Ovary (tissue), 9 donors: ENCODE data around the gene SMC1A. TPM values are rescaled to one million over a fixed set of nuclear protein-coding genes. Genes with fewer than 3 reads are reported as not detected.

Source experiments
- DNase-seq, 5 donors: peaks; one replicate each; pipeline ENCODE4 v3.0.0-alpha.2; 2019 to 2020
- H3K27ac ChIP-seq, 2 donors: fragments of 200-600 bp; one replicate each; pipeline versions ENCODE4 v1.5.1 to v1.8.0; 2019 to 2022
- H3K27me3 ChIP-seq: fragments of 200-600 bp; one replicate; pipeline ENCODE4 v1.8.0; 2022
- H3K36me3 ChIP-seq: fragments of 200-600 bp; sonication (generic); one replicate; pipeline ENCODE4 v1.5.1; 2019
- H3K4me1 ChIP-seq: one replicate; pipeline ENCODE4 v1.8.1; 2013; ENCODE audit warnings: mild to moderate bottlenecking, moderate library complexity; ENCODE audit not compliant: insufficient read depth
- H3K4me3 ChIP-seq: fragments of 200-600 bp; sonication (generic); one replicate; pipeline ENCODE4 v1.5.1; 2017
- H3K9me3 ChIP-seq, 2 donors: fragments of 200-600 bp in 1 of 2; sonication (generic) in 1 of 2; one replicate each; pipeline versions ENCODE4 v1.5.1 to v1.8.1; 2013 to 2019; ENCODE audit warnings: mild to moderate bottlenecking in 1 of 2, moderate library complexity in 1 of 2
- CTCF ChIP-seq, 3 donors: fragments of 450-650 bp in 2 of 3; fragments of 200-600 bp in 1 of 3; IDR thresholded peaks; one replicate each; pipeline versions ENCODE4 v1.5.1 to v1.8.0; 2016 to 2022; ENCODE audit warnings: antibody characterized with exemption in 3 of 3, mild to moderate bottlenecking in 1 of 3
- EP300 ChIP-seq: sonication (generic); formaldehyde crosslinking; IDR thresholded peaks from one replicate; pipeline ENCODE4 v1.6.1; 2017; ENCODE audit warnings: antibody characterized with exemption
- POLR2A ChIP-seq: fragments of 450-650 bp; IDR thresholded peaks from one replicate; pipeline ENCODE4 v1.6.1; 2017; ENCODE audit warnings: antibody characterized with exemption, mild to moderate bottlenecking, moderate library complexity
- WGBS, 3 donors: extraction: QIAGEN DNeasy Blood & Tissue Kit in 1 of 3; methylation state at CpG; one replicate each; pipeline versions ENCODE4 v1.1.5 to v1.1.7; 2013 to 2017; 5-methylcytosine and 5-hydroxymethylcytosine counted together
- intact Hi-C, 4 donors: fragments of 100-400 bp; cut with DNase I; formaldehyde crosslinking; loops; one replicate each; pipeline versions ENCODE4 v1.11.0 to v1.15.1; 2022 to 2023
- polyA plus RNA-seq, 2 donors: library from polyadenylated mRNA; stranded (reverse); fragments of 200-250 nt in 1 of 2; fragments of 350-450 nt in 1 of 2; fragmentation: Illumina TruSeq in 1 of 2; extraction: RNeasy Lipid Tissue Mini Kit (QIAGEN cat#74804) in 1 of 2; gene quantifications; one replicate each; pipeline ENCODE4 v1.2.3, GENCODE V29; 2013 to 2014
- total RNA-seq, 7 donors: library from RNA; depleted of rRNA in 2 of 7; stranded (reverse); fragments of >200 nt in 2 of 7; fragmentation: NEBNext Ultra II Directional in 3 of 7; extraction: Animal tissue kit (Norgen Biotek cat#: 25700) in 3 of 7; gene quantifications; one replicate each; pipeline versions ENCODE4 v1.1.0 to v1.2.4, GENCODE V29; 2016 to 2023
- donor health status: DM: no; HTN: no; CAD: no; lungs with moderate emphysema.
- donor health status: DM: no; HTN: no; CAD: no.
- donor health status: Bipolar disorder and iron deficiency.
- donor health status: DM: yes; HTN: yes; CAD: no.
- donor health status: DM: no; HTN: no; CAD: no.
- donor health status: DM: yes; HTN: yes; CAD: no.

Gene SMC1A
- total and polyA plus RNA-seq, 9 donors, result 12.7 to 72.4 (median 57.0) TPM

- Histone ChIP-seq H3K27me3 (no peaks in the 10 kb centered on the region), H3K27ac (no peak overlapping the region), H3K9me3 (no peaks in the 10 kb centered on the region), H3K4me1 (no peaks in the 10 kb centered on the region), H3K4me3 (no peak overlapping the region), H3K36me3 (no peaks in the 10 kb centered on the region)
- WGBS, 3 donors, result 28 to 51% (median 34%) methylated on average over 2 of the region's 2 CpGs
- TF ChIP-seq CTCF (IDR thresholded peaks at IDR 0.05) (no peak), EP300 (no peak), POLR2A (no peak)
- intact Hi-C loops, result no loop called here
- no peak for DNase-seq
These were observed 67.8 kb downstream of the SMC1A start for GRCh38 chrX:53354669-53355068.

GRCh38 chrX:53347948-53348347 lies 74.5 kb downstream of the SMC1A start:
- Histone ChIP-seq H3K9me3 (no peaks in the 10 kb centered on the region), H3K4me1 (no peaks in the 10 kb centered on the region), H3K27ac (no peak overlapping the region), H3K27me3 (no peaks in the 10 kb centered on the region), H3K36me3 (no peaks in the 10 kb centered on the region), H3K4me3 (no peak overlapping the region)
- no peak for TF ChIP-seq EP300
- no peak for TF ChIP-seq CTCF (IDR thresholded peaks at IDR 0.05)
- no peak for TF ChIP-seq POLR2A
- DNase-seq, result no peak
- intact Hi-C loops, result no loop called here
- WGBS, 3 donors, result 36 to 53% (median 49%) methylated on average over 2 of the region's 2 CpGs

- TF ChIP-seq EP300 (no peak), CTCF (IDR thresholded peaks at IDR 0.05) (no peak), POLR2A (no peak)
These were observed 81.4 kb downstream of the SMC1A start for GRCh38 chrX:53340852-53341645.

GRCh38 chrX:53337101-53337500 lies 85.4 kb downstream of the SMC1A start:
- H3K9me3 ChIP-seq, result no peaks in the 10 kb centered on the region
- no peak overlapping the region for H3K27ac ChIP-seq
- no peak for DNase-seq
- 79 to 82% (median 79%) methylated on average over 10 of the region's 10 CpGs for WGBS, 3 donors
- no peak overlapping the region for H3K4me3 ChIP-seq
- TF ChIP-seq EP300 (no peak), CTCF (IDR thresholded peaks at IDR 0.05) (no peak), POLR2A (no peak)
- no peaks in the 10 kb centered on the region for H3K36me3 ChIP-seq
- H3K27me3 ChIP-seq, result no peaks in the 10 kb centered on the region
- H3K4me1 ChIP-seq, result no peaks in the 10 kb centered on the region
- intact Hi-C loops, result no loop called here

More at GRCh38 chrX:53340852-53341645, 81.4 kb downstream of the SMC1A start:
- H3K27ac ChIP-seq, result no peak overlapping the region
- no peak overlapping the region for H3K4me3 ChIP-seq
- H3K9me3 ChIP-seq, result no peaks in the 10 kb centered on the region
- no peaks in the 10 kb centered on the region for H3K27me3 ChIP-seq
- DNase-seq, result no peak
- no peaks in the 10 kb centered on the region for H3K4me1 ChIP-seq
- 70 to 77% (median 74%) methylated on average over 11 to 12 of the region's 12 CpGs for WGBS, 3 donors
- H3K36me3 ChIP-seq, result no peaks in the 10 kb centered on the region
- intact Hi-C loops, result no loop called here
